Pancreas (tissue), 10 donors: ENCODE measurements around the gene MAGEB1. TPM values are rescaled to one million over a fixed set of nuclear protein-coding genes. Genes with fewer than 3 reads are reported as not detected.
A peak's percentile ranks its signal among the peaks of the same experiment; 100 is the strongest.

Experiments
- ATAC-seq, 4 donors: fragments of 200-7000 bp; cut with Tn5 transposase; one replicate each; pipeline versions ENCODE4 v1.8.0 to v1.9.1; 2020; ENCODE audit warnings: mild to moderate bottlenecking in 4 of 4, moderate library complexity in 4 of 4
- DNase-seq, 6 donors: peaks; one replicate each; pipeline ENCODE4 v3.0.0-alpha.2; 2020
- FAIRE-seq: peaks from 2 replicates; lab custom pipeline; 2012; peaks lifted over from hg19 to GRCh38; lab: Jason Lieb, UNC
- H3K27ac ChIP-seq, 4 donors: fragments of 200-600 bp; sonication (generic); 1 replicate in 3 of 4; 2 replicates in 1 of 4; pipeline versions ENCODE4 v1.5.0 to v1.8.0; 2020
- H3K27me3 ChIP-seq, 4 donors: fragments of 200-600 bp; one replicate each; pipeline ENCODE4 v1.8.0; 2021
- H3K36me3 ChIP-seq, 3 donors: fragments of 200-600 bp; sonication (generic) in 1 of 3; one replicate each; pipeline versions ENCODE4 v1.5.0 to v1.8.0; 2020 to 2021
- H3K4me1 ChIP-seq, 3 donors: fragments of 200-600 bp; one replicate each; pipeline ENCODE4 v1.8.0; 2021
- H3K4me3 ChIP-seq, 4 donors: fragments of 200-600 bp; sonication (generic) in 2 of 4; one replicate each; pipeline versions ENCODE4 v1.5.0 to v1.8.0; 2020 to 2021
- H3K9me3 ChIP-seq, 4 donors: fragments of 200-600 bp; one replicate each; pipeline ENCODE4 v1.8.0; 2021
- WGBS, 2 donors: extraction: QIAGEN DNeasy Blood & Tissue Kit; methylation state at CpG; one replicate each; pipeline ENCODE4 v1.1.7; 2013; 5-methylcytosine and 5-hydroxymethylcytosine counted together
- intact Hi-C, 3 donors: fragments of 100-400 bp; cut with DNase I; formaldehyde crosslinking; loops; one replicate each; pipeline versions ENCODE4 v1.11.1 to v1.14.2; 2022
- polyA plus RNA-seq, 2 donors: library from polyadenylated mRNA; stranded (reverse); fragments of 200-250 nt; gene quantifications; one replicate each; pipeline ENCODE4 v1.2.3, GENCODE V29; 2013
- total RNA-seq, 6 donors: library from RNA; stranded (reverse); fragmentation: NEBNext Ultra II Directional in 4 of 6; extraction: Animal tissue kit (Norgen Biotek cat#: 25700) in 4 of 6; gene quantifications; one replicate each; pipeline versions ENCODE4 v1.2.1 to v1.2.4, GENCODE V29; 2021 to 2023
- TF ChIP-seq, protein P1 (sequence below), 4 donors: fragments of 200-600 bp; sonication (generic) in 3 of 4; IDR thresholded peaks; one replicate each; pipeline versions ENCODE4 v1.5.0 to v1.8.0; 2021; ENCODE audit warnings: antibody characterized with exemption in 4 of 4
- donor health status: healthy with polysubstance abuse.
- donor health status: DM: no; HTN: no; CAD: no; lungs with moderate emphysema.
- donor health status: DM: no; HTN: no; CAD: no.
- donor health status: control.
- donor health status: control.
- donor health status: Bipolar disorder and iron deficiency.
- donor health status: DM: yes; HTN: yes; CAD: no.
- donor health status: DM: no; HTN: no; CAD: no.
- donor health status: DM: no; HTN: no; CAD: no.
- donor health status: DM: yes; HTN: yes; CAD: no.

The MAGEB1 gene
- total and polyA plus RNA-seq, 8 donors = not detected

- peaks cover 0 to 50% (median 3%) of the 10 kb centered on the region in 4 donors for H3K27me3 ChIP-seq
- H3K36me3 ChIP-seq = no peaks in the 10 kb centered on the region
- TF ChIP-seq, protein P1, sequence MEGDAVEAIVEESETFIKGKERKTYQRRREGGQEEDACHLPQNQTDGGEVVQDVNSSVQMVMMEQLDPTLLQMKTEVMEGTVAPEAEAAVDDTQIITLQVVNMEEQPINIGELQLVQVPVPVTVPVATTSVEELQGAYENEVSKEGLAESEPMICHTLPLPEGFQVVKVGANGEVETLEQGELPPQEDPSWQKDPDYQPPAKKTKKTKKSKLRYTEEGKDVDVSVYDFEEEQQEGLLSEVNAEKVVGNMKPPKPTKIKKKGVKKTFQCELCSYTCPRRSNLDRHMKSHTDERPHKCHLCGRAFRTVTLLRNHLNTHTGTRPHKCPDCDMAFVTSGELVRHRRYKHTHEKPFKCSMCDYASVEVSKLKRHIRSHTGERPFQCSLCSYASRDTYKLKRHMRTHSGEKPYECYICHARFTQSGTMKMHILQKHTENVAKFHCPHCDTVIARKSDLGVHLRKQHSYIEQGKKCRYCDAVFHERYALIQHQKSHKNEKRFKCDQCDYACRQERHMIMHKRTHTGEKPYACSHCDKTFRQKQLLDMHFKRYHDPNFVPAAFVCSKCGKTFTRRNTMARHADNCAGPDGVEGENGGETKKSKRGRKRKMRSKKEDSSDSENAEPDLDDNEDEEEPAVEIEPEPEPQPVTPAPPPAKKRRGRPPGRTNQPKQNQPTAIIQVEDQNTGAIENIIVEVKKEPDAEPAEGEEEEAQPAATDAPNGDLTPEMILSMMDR (IDR thresholded peaks at IDR 0.05) = no peak
- DNase-seq (no peak), FAIRE-seq (no peak), ATAC-seq (no peak)
- WGBS, 2 donors = 76 to 89% methylated on average over 3 of the region's 3 CpGs
- no peak overlapping the region for H3K4me3 ChIP-seq
- H3K27ac ChIP-seq = no peak overlapping the region
- intact Hi-C loops = loop anchor here in 1 of 3 donors (10.0 kb wide), 1 partner anchor 234 kb away; no protein-coding TSS in a partner anchor
- no peaks in the 10 kb centered on the region for H3K9me3 ChIP-seq
- no peaks in the 10 kb centered on the region for H3K4me1 ChIP-seq
Measured at GRCh38 chrX:30270639-30271038, 23.7 kb downstream of the MAGEB1 start.

DNA sequence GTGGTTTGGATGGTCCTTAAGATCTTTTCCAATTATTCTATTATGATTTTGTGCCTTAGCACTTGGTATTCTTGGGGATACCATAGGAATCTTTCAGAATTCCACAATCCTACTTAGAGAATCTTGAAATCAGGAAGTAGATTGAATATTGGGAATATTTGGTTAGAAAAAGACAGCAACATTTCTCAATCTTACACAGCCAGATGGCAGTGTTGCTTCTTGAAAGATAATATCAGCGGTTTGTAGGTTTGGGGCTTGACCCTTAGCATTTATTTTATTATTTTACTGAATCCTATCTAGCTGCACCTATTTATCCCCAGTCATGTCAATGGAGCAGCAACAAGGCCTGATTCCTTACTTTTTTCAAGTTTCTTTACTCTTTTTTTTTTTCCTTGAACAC lies 28.6 kb downstream of the MAGEB1 start:
- WGBS, 2 donors = 0 to 6% methylated on average over 1 of the region's 1 CpG
- TF ChIP-seq, protein P1 (IDR thresholded peaks at IDR 0.05) = peak in 1 of 4 donors; percentile 7
- H3K9me3 ChIP-seq = no peaks in the 10 kb centered on the region
- H3K4me3 ChIP-seq = no peak overlapping the region
- no peak for ATAC-seq
- intact Hi-C loops = loop anchor here in 1 of 3 donors (10.0 kb wide), 1 partner anchor 229 kb away; no protein-coding TSS in a partner anchor
- H3K4me1 ChIP-seq = no peaks in the 10 kb centered on the region
- DNase-seq = no peak
- H3K36me3 ChIP-seq = no peaks in the 10 kb centered on the region
- no peak for FAIRE-seq
- peaks cover 0 to 26% (median 1%) of the 10 kb centered on the region in 4 donors for H3K27me3 ChIP-seq
- H3K27ac ChIP-seq = no peak overlapping the region

DNA sequence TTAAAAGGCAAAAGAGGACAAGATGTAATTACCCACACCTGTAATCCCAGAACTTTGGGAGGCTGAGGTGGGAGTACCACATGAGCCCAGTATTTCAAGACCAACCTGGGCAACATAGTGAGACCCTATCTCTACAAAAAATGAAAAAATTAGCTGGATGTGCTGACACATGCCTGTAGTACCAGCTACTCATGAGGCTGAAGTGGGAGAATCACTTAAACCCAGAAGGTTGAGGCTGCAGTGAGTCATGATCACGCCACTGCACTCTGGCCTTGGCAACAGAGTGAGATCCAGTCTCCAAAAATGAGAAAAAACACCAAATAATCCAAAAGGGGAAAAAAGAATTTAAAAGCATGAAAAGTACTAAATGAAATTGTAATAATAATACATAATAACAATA lies 31.4 kb downstream of the MAGEB1 start:
- intact Hi-C loops = loop anchor here in 1 of 3 donors (10.0 kb wide), 1 partner anchor 226 kb away; no protein-coding TSS in a partner anchor
- H3K4me3 ChIP-seq = no peak overlapping the region
- ATAC-seq (no peak), DNase-seq (no peak), FAIRE-seq (no peak)
- peaks cover 0 to 9% (median 0%) of the 10 kb centered on the region in 4 donors for H3K27me3 ChIP-seq
- no peaks in the 10 kb centered on the region for H3K36me3 ChIP-seq
- no peak overlapping the region for H3K27ac ChIP-seq
- WGBS, 2 donors = 88 to 96% methylated on average over 1 of the region's 1 CpG
- no peaks in the 10 kb centered on the region for H3K4me1 ChIP-seq
- H3K9me3 ChIP-seq = no peaks in the 10 kb centered on the region
- TF ChIP-seq, protein P1 (IDR thresholded peaks at IDR 0.05) = no peak

DNA sequence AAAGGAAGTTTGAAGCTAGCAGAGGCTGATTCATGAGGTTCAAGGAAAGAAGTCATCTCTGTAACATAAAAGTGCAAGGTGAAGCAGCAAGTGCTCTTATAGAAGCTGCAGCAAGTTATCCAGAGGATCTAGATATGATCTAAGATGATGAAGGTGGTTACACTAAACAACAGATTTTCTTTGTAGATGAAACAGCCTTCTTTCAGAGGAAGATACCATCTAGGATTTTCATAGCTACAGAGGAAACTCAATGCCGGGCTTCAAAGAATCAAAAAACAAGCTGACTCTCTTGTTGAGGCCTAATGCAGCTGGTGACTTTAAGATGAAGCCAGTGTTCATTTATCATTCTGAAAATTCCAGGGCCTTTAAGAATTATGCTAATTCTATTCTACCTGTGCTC lies 33.5 kb downstream of the MAGEB1 start:
- H3K36me3 ChIP-seq = no peaks in the 10 kb centered on the region
- H3K4me3 ChIP-seq = no peak overlapping the region
- peaks cover 0 to 7% (median 3%) of the 10 kb centered on the region in 4 donors for H3K27me3 ChIP-seq
- no peaks in the 10 kb centered on the region for H3K4me1 ChIP-seq
- 93 to 96% methylated on average over 1 of the region's 1 CpG for WGBS, 2 donors
- no peak for FAIRE-seq
- no peak for DNase-seq
- ATAC-seq = no peak
- H3K9me3 ChIP-seq = no peaks in the 10 kb centered on the region
- no peak overlapping the region for H3K27ac ChIP-seq
- TF ChIP-seq, protein P1 (IDR thresholded peaks at IDR 0.05) = no peak
- intact Hi-C loops = no loop called here

DNA sequence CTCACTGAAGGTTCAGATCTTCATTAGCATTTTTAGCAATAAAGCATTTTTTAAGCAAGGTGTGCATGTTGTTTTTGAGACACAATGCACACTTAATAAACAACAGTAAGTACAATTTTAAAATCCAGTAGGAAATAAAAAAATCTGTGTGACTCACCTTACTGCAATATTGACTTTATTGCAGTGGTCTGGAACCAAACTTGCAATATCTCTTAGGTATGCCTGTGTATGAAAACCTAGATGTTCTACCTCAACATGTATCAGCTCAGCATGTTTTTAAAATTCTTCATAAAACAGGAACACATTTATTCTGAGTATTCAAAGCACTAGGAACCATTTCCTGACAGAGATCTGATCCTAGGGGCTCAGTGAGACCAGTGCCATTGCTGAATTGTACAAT lies 35.6 kb downstream of the MAGEB1 start:
- Histone ChIP-seq H3K4me1 (no peaks in the 10 kb centered on the region), H3K27me3 (peaks cover 0 to 16% (median 3%) of the 10 kb centered on the region in 4 donors), H3K4me3 (no peak overlapping the region), H3K9me3 (no peaks in the 10 kb centered on the region), H3K36me3 (no peaks in the 10 kb centered on the region), H3K27ac (no peak overlapping the region)
- TF ChIP-seq, protein P1 (IDR thresholded peaks at IDR 0.05) = no peak
- ATAC-seq (no peak), DNase-seq (no peak), FAIRE-seq (no peak)
- intact Hi-C loops = no loop called here
